C4-2B (cell line): ENCODE results near the gene TMC2.

Experiments
- H3K27ac ChIP-seq: fragments of 450-650 bp; 2 replicates; pipeline ENCODE4 v1.5.1; 2017
- CTCF ChIP-seq: fragments of 450-650 bp; conservative IDR thresholded peaks from 2 replicates; pipeline ENCODE4 v1.5.1; 2017; ENCODE audit warnings: mild to moderate bottlenecking
- ZFX ChIP-seq: fragments of 450-650 bp; IDR thresholded peaks from 2 replicates; pipeline ENCODE4 v1.6.1; 2017

The TMC2 gene

GRCh38 chr20:2564406-2564805 is 28.0 kb downstream of the TMC2 start:
- no peak overlapping the region for H3K27ac ChIP-seq
- no peak for TF ChIP-seq ZFX
- no peak for TF ChIP-seq CTCF

- no peak overlapping the region for H3K27ac ChIP-seq
- TF ChIP-seq ZFX (no peak), CTCF (no peak)
Measured at GRCh38 chr20:2575682-2576081, 39.3 kb downstream of the TMC2 start.

GRCh38 chr20:2576317-2576727 is 39.9 kb downstream of the TMC2 start:
- TF ChIP-seq ZFX (no peak), CTCF (no peak)

GRCh38 chr20:2578475-2579192 is 42.3 kb downstream of the TMC2 start:
- no peak overlapping the region for H3K27ac ChIP-seq
- no peak for TF ChIP-seq ZFX
- TF ChIP-seq CTCF, result no peak

More at GRCh38 chr20:2576317-2576727, 39.9 kb downstream of the TMC2 start:
- no peak overlapping the region for H3K27ac ChIP-seq

- H3K27ac ChIP-seq, result no peak overlapping the region
- TF ChIP-seq ZFX (no peak), CTCF (no peak)
Measured at GRCh38 chr20:2585811-2586210, 49.4 kb downstream of the TMC2 start.

- no peak overlapping the region for H3K27ac ChIP-seq
- no peak for TF ChIP-seq CTCF
- TF ChIP-seq ZFX, result no peak
Measured at GRCh38 chr20:2593756-2594155, 57.4 kb downstream of the TMC2 start.

GRCh38 chr20:2595076-2595475 is 58.7 kb downstream of the TMC2 start:
- H3K27ac ChIP-seq, result no peak overlapping the region
- TF ChIP-seq CTCF, result no peak
- TF ChIP-seq ZFX, result no peak
